HS-5 (cell line): Measurements from ENCODE around the gene DNAJC5.
"Not testable (repeated sequence)": the region's sequence is repeated elsewhere in the genome, so short reads cannot be mapped to it uniquely, and the experiment has no call there.

Source experiments
- DNase-seq: peaks from one replicate; pipeline ENCODE4 v3.0.0-alpha.2; 2012; ENCODE audit warnings: low read depth

DNAJC5 gene

GRCh38 chr20:63955827-63956663 is 61.1 kb downstream of the DNAJC5 start, which contains the start of gene UCKL1:
TSS of gene UCKL1 (minus strand) at chr20:63956416. CDS start at chr20:63956372, 44 bp downstream.
- DNase-seq = no peak

GRCh38 chr20:63956664-63957003 is 61.7 kb downstream of the DNAJC5 start:
- no peak for DNase-seq

GRCh38 chr20:63957004-63957689 is 62.2 kb downstream of the DNAJC5 start:
- no peak for DNase-seq

- no peak for DNase-seq
These were observed 62.9 kb downstream of the DNAJC5 start for GRCh38 chr20:63957690-63958441.

GRCh38 chr20:63958471-63958870 is 63.5 kb downstream of the DNAJC5 start:
- no peak for DNase-seq

- no peak for DNase-seq
These were observed 64.2 kb downstream of the DNAJC5 start for GRCh38 chr20:63958964-63959698.

GRCh38 chr20:63959699-63960075 is 64.8 kb downstream of the DNAJC5 start:
- DNase-seq = no peak

- DNase-seq = not testable (repeated sequence)
These were observed 66.0 kb downstream of the DNAJC5 start for GRCh38 chr20:63960654-63961621.

GRCh38 chr20:63961664-63962425 is 66.9 kb downstream of the DNAJC5 start:
- no peak for DNase-seq

- no peak for DNase-seq
These were observed 67.8 kb downstream of the DNAJC5 start for GRCh38 chr20:63962426-63963347.

- no peak for DNase-seq
These were observed 68.4 kb downstream of the DNAJC5 start for GRCh38 chr20:63963348-63963741.

GRCh38 chr20:63963784-63964301 is 68.9 kb downstream of the DNAJC5 start:
- no peak for DNase-seq

- no peak for DNase-seq
These were observed 69.5 kb downstream of the DNAJC5 start for GRCh38 chr20:63964412-63964811.

- no peak for DNase-seq
These were observed 71.4 kb downstream of the DNAJC5 start for GRCh38 chr20:63966172-63966943.

- no peak for DNase-seq
These were observed 72.0 kb downstream of the DNAJC5 start for GRCh38 chr20:63966944-63967322.

- DNase-seq = no peak
These were observed 72.6 kb downstream of the DNAJC5 start for GRCh38 chr20:63967330-63968135.
